HCT116 (cell line): ENCODE data around the gene ZHX3. TPM values are rescaled to one million over a fixed set of nuclear protein-coding genes. Genes with fewer than 3 reads are reported as not detected.

Experiments used
- ATAC-seq: fragments of 200-7000 bp; cut with Tn5 transposase; 2 replicates; pipeline ENCODE4 v1.9.1; 2020; ENCODE audit warnings: mild to moderate bottlenecking, moderate library complexity
- BruUV-seq: library from RNA; stranded (reverse); fragments of 400-500 nt; replicated peaks from 2 replicates; lab custom pipeline; 2021; lab: Mats Ljungman, UMichigan
- CTCF ChIA-PET: fragments of 300-600 bp; sonication (Branson Sonifier 250); formaldehyde crosslinking; loops from one replicate; lab custom pipeline; 2021; ENCODE audit warnings: antibody characterized with exemption; lab: Charles Lee
- POLR2A ChIA-PET: fragments of 300-600, 350-600 bp; sonication (Branson Sonifier 250); formaldehyde crosslinking; loops from one replicate; lab custom pipeline; 2021; ENCODE audit warnings: antibody characterized with exemption; lab: Charles Lee
- RAD21 ChIA-PET, 2 experiments: fragments of 300-600 bp; sonication (Branson Sonifier 250); formaldehyde crosslinking; loops; one replicate each; lab custom pipeline; 2023; ENCODE audit warnings: low total read pairs in 2 of 2; ENCODE audit not compliant: uncharacterized antibody in 2 of 2, unreplicated experiment in 2 of 2, low non-redundant PET in 1 of 2; lab: Charles Lee
- DNase-seq: peaks from one replicate; pipeline ENCODE4 v3.0.0-alpha.2; 2010; ENCODE audit warnings: low read depth, low spot score
- H2AFZ ChIP-seq: fragments of 200-600 bp; shearing (Covaris generic), sonication (generic); 2 replicates; pipeline ENCODE4 v1.6.1; 2017; ENCODE audit warnings: low read depth, mixed run types, mixed read lengths, antibody characterized with exemption, low read length; ENCODE audit not compliant: poor library complexity, severe bottlenecking
- H3K27ac ChIP-seq: 2 replicates; pipeline ENCODE4 v1.5.1; 2012; ENCODE audit warnings: low read depth, low read length
- H3K27me3 ChIP-seq: fragments of 200-600 bp; sonication (generic); 2 replicates; pipeline ENCODE4 v1.6.1; 2016; ENCODE audit warnings: mixed run types, low read length, mixed read lengths; ENCODE audit not compliant: insufficient read depth
- H3K36me3 ChIP-seq, 2 experiments: fragments of 200-500 bp in 1 of 2; fragments of 200-600 bp in 1 of 2; sonication (Bioruptor generic) in 1 of 2; sonication (generic) in 1 of 2; 2 replicates each; pipeline versions ENCODE4 v1.5.1 to v1.6.1; 2014 to 2016; ENCODE audit warnings: low read length in 2 of 2, inconsistent platforms in 1 of 2, mixed read lengths in 1 of 2, mixed run types in 1 of 2; ENCODE audit not compliant: insufficient read depth in 2 of 2, control insufficient read depth in 1 of 2
- H3K4me1 ChIP-seq, 2 experiments: fragments of 200-600 bp in 1 of 2; sonication (generic) in 1 of 2; 2 replicates each; pipeline versions ENCODE4 v1.5.1 to v1.6.1; 2012 to 2017; ENCODE audit warnings: low read length in 2 of 2, inconsistent platforms in 1 of 2, mild to moderate bottlenecking in 1 of 2, mixed read lengths in 1 of 2, mixed run types in 1 of 2, moderate library complexity in 1 of 2; ENCODE audit not compliant: insufficient read depth in 2 of 2, control insufficient read depth in 1 of 2
- H3K4me2 ChIP-seq: fragments of 200-600 bp; sonication (generic); 2 replicates; pipeline ENCODE4 v1.6.1; 2017; ENCODE audit warnings: mixed run types, low read length, mixed read lengths
- H3K4me3 ChIP-seq, 2 experiments: fragments of 200-600 bp in 1 of 2; sonication (generic) in 1 of 2; replicated peaks in 1 of 2; 2 replicates each; pipeline ENCODE4 v1.5.1; 2011 to 2016; ENCODE audit warnings: low read length in 2 of 2, control low read depth in 1 of 2, low read depth in 1 of 2, mild to moderate bottlenecking in 1 of 2, mixed read lengths in 1 of 2, mixed run types in 1 of 2
- H3K79me2 ChIP-seq: fragments of 200-600 bp; sonication (generic); 2 replicates; pipeline ENCODE4 v1.6.1; 2017; ENCODE audit warnings: mild to moderate bottlenecking, mixed run types, low read length, moderate library complexity, mixed read lengths; ENCODE audit not compliant: insufficient read depth
- H3K9ac ChIP-seq: fragments of 200-600 bp; sonication (generic); 2 replicates; pipeline ENCODE4 v1.6.1; 2016; ENCODE audit warnings: low read length, mixed read lengths
- H3K9me2 ChIP-seq: fragments of 200-600 bp; sonication (generic), shearing (Covaris generic); 2 replicates; pipeline ENCODE4 v1.6.1; 2017; ENCODE audit warnings: mixed run types, mild to moderate bottlenecking, moderate library complexity; ENCODE audit not compliant: insufficient read depth
- H3K9me3 ChIP-seq, 2 experiments: fragments of 200-500 bp in 1 of 2; fragments of 200-600 bp in 1 of 2; sonication (Bioruptor generic) in 1 of 2; sonication (generic) in 1 of 2; 2 replicates each; pipeline ENCODE4 v1.6.1; 2014 to 2017; ENCODE audit warnings: low read length in 2 of 2, mixed read lengths in 2 of 2, inconsistent platforms in 1 of 2, low read depth in 1 of 2, mild to moderate bottlenecking in 1 of 2, mixed run types in 1 of 2, moderate library complexity in 1 of 2; ENCODE audit not compliant: control insufficient read depth in 1 of 2, insufficient read depth in 1 of 2
- H4K20me1 ChIP-seq: fragments of 200-600 bp; sonication (generic), shearing (Covaris generic); 2 replicates; pipeline ENCODE4 v1.6.1; 2017; ENCODE audit warnings: mixed run types, mild to moderate bottlenecking, moderate library complexity; ENCODE audit not compliant: insufficient read depth
- EGR1 ChIP-seq: IDR thresholded peaks from 2 replicates; pipeline ENCODE4 v1.6.1; 2012; ENCODE audit warnings: low read depth
- FOSL1 ChIP-seq: IDR thresholded peaks from 2 replicates; pipeline ENCODE4 v1.6.1; 2012; ENCODE audit warnings: low read depth
- JUND ChIP-seq: IDR thresholded peaks from 2 replicates; pipeline ENCODE4 v1.6.1; 2012
- MAX ChIP-seq: IDR thresholded peaks from 2 replicates; pipeline ENCODE4 v1.6.1; 2012
- POLR2AphosphoS5 ChIP-seq: IDR thresholded peaks from 2 replicates; pipeline ENCODE4 v1.6.1; 2011; ENCODE audit warnings: mild to moderate bottlenecking, low read depth, low read length, moderate library complexity
- SIN3A ChIP-seq: IDR thresholded peaks from 2 replicates; pipeline ENCODE4 v1.6.1; 2012; ENCODE audit warnings: low read depth
- SRF ChIP-seq: IDR thresholded peaks from 2 replicates; pipeline ENCODE4 v1.6.1; 2012; ENCODE audit warnings: low read depth
- intact Hi-C: fragments of 100-400 bp; cut with micrococcal nuclease; formaldehyde crosslinking; loops from 2 replicates; pipeline ENCODE4 v1.10.0; 2022
- total RNA-seq: library from RNA; stranded (reverse); gene quantifications from one replicate; pipeline ENCODE4 v1.2.1, GENCODE V29; 2021; ENCODE audit not compliant: unreplicated experiment
- TF ChIP-seq, protein P1 (sequence below): IDR thresholded peaks from 2 replicates; pipeline ENCODE4 v1.6.1; 2012; ENCODE audit warnings: low read depth

ZHX3 gene
- total RNA-seq, 1 experiment from 2014 or later = 13.3 TPM

- ChIA-PET CTCF (interaction anchor here (1.5 to 2.0 kb wide), 2 partner anchors 9 to 88 kb away, joined by 4 to 6 read pairs; no protein-coding TSS in a partner anchor), POLR2A (no interaction called here), RAD21 (no interaction called here)
- H3K4me1 ChIP-seq = no peaks in the 10 kb centered on the region
- H3K27me3 ChIP-seq = no peaks in the 10 kb centered on the region
- H3K4me3 ChIP-seq = no peak overlapping the region
- H4K20me1 ChIP-seq = no peaks in the 10 kb centered on the region
- no peak overlapping the region for H3K27ac ChIP-seq
- no peaks in the 10 kb centered on the region for H3K79me2 ChIP-seq
- no peak overlapping the region for H2AFZ ChIP-seq
- no peaks in the 10 kb centered on the region for H3K9me2 ChIP-seq
- no peak overlapping the region for H3K4me2 ChIP-seq
- no TSS peak for BruUV-seq
- intact Hi-C loops = no loop called here
- no peak for TF ChIP-seq FOSL1
- TF ChIP-seq MAX = no peak
- no peak for TF ChIP-seq JUND
- no peaks in the 10 kb centered on the region for H3K36me3 ChIP-seq
- H3K9ac ChIP-seq = no peak overlapping the region
- H3K9me3 ChIP-seq = no peaks in the 10 kb centered on the region
- ATAC-seq (no peak), DNase-seq (no peak)
Measured at GRCh38 chr20:41222703-41223102, 94.8 kb downstream of the ZHX3 start.

DNA sequence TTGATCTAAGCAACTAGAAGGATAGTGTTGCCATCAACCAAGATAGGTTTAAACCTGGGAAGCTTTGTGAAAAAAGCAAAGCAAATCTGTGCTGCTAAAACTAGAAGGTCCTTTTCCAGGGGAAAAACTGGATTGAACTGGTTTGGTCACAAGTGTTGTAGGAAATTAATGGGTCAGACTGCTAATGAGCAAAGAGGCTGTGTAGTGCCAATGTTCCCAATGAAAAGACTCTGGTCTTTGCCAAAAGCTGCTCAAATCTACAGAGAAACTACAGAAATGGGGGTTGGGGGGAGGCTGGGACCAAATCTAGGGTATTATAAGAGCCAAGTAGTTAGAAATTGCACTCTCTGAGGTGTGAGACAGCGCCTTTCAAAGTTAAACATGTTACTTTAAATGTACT, 95.2 kb downstream of the ZHX3 start:
- Histone ChIP-seq H3K9ac (no peak overlapping the region), H3K36me3 (no peaks in the 10 kb centered on the region), H3K27me3 (no peaks in the 10 kb centered on the region), H2AFZ (no peak overlapping the region), H3K4me1 (no peaks in the 10 kb centered on the region), H3K4me3 (no peak overlapping the region), H3K27ac (no peak overlapping the region), H4K20me1 (no peaks in the 10 kb centered on the region), H3K9me2 (no peaks in the 10 kb centered on the region), H3K4me2 (no peak overlapping the region), H3K9me3 (no peaks in the 10 kb centered on the region), H3K79me2 (no peaks in the 10 kb centered on the region)
- no peak for ATAC-seq
- DNase-seq = no peak
- CTCF ChIA-PET = interaction anchor here (2.0 kb wide), 1 partner anchor 10 kb away, joined by 6 read pairs; no protein-coding TSS in a partner anchor
- TF ChIP-seq EGR1 = no peak
- TF ChIP-seq SIN3A = no peak
- no peak for TF ChIP-seq SRF
- TF ChIP-seq POLR2AphosphoS5 = no peak
- TF ChIP-seq, protein P1, sequence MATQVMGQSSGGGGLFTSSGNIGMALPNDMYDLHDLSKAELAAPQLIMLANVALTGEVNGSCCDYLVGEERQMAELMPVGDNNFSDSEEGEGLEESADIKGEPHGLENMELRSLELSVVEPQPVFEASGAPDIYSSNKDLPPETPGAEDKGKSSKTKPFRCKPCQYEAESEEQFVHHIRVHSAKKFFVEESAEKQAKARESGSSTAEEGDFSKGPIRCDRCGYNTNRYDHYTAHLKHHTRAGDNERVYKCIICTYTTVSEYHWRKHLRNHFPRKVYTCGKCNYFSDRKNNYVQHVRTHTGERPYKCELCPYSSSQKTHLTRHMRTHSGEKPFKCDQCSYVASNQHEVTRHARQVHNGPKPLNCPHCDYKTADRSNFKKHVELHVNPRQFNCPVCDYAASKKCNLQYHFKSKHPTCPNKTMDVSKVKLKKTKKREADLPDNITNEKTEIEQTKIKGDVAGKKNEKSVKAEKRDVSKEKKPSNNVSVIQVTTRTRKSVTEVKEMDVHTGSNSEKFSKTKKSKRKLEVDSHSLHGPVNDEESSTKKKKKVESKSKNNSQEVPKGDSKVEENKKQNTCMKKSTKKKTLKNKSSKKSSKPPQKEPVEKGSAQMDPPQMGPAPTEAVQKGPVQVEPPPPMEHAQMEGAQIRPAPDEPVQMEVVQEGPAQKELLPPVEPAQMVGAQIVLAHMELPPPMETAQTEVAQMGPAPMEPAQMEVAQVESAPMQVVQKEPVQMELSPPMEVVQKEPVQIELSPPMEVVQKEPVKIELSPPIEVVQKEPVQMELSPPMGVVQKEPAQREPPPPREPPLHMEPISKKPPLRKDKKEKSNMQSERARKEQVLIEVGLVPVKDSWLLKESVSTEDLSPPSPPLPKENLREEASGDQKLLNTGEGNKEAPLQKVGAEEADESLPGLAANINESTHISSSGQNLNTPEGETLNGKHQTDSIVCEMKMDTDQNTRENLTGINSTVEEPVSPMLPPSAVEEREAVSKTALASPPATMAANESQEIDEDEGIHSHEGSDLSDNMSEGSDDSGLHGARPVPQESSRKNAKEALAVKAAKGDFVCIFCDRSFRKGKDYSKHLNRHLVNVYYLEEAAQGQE = no peak
- TF ChIP-seq FOSL1 = no peak
- no TSS peak for BruUV-seq
- RAD21 ChIA-PET = no interaction called here
- intact Hi-C loops = no loop called here
- POLR2A ChIA-PET = no interaction called here
